H9 (cell line): ENCODE results near the gene BTBD19. TPM values are rescaled to one million over a fixed set of nuclear protein-coding genes. Genes with fewer than 3 reads are reported as not detected.
"Not testable (repeated sequence)": the region's sequence is repeated elsewhere in the genome, so short reads cannot be mapped to it uniquely, and the experiment has no call there.

ENCODE experiments used
- DNase-seq: peaks from one replicate; pipeline ENCODE4 v3.0.0-alpha.2; 2017
- H2AFZ ChIP-seq: one replicate; pipeline ENCODE4 v1.6.1; 2013; ENCODE audit warnings: mild to moderate bottlenecking, low read length, control low read depth, moderate library complexity
- H2AK5ac ChIP-seq: 2 replicates; pipeline ENCODE4 v1.6.1; 2013; ENCODE audit warnings: low read length, control low read depth, mixed read lengths; ENCODE audit not compliant: insufficient read length
- H2BK120ac ChIP-seq: one replicate; pipeline ENCODE4 v1.6.1; 2013; ENCODE audit warnings: low read depth, mild to moderate bottlenecking, low read length, control low read depth, inconsistent platforms; ENCODE audit not compliant: poor library complexity, severe bottlenecking
- H2BK12ac ChIP-seq: 2 replicates; pipeline ENCODE4 v1.6.1; 2013; ENCODE audit warnings: low read length, control low read depth, mixed read lengths, low read depth; ENCODE audit not compliant: insufficient read length
- H2BK15ac ChIP-seq: 2 replicates; pipeline ENCODE4 v1.6.1; 2013; ENCODE audit warnings: low read depth, low read length, control low read depth
- H2BK20ac ChIP-seq: one replicate; pipeline ENCODE4 v1.6.1; 2013; ENCODE audit warnings: low read depth, mild to moderate bottlenecking, low read length, control low read depth, inconsistent platforms; ENCODE audit not compliant: poor library complexity, severe bottlenecking
- H2BK5ac ChIP-seq: 2 replicates; pipeline ENCODE4 v1.6.1; 2013; ENCODE audit warnings: low read length, control low read depth, mixed read lengths; ENCODE audit not compliant: insufficient read length
- H3K14ac ChIP-seq: 2 replicates; pipeline ENCODE4 v1.6.1; 2013; ENCODE audit warnings: low read length, control low read depth; ENCODE audit not compliant: insufficient read depth
- H3K18ac ChIP-seq: 2 replicates; pipeline ENCODE4 v1.6.1; 2013; ENCODE audit warnings: low read depth, mild to moderate bottlenecking, mixed read lengths, low read length, control low read depth; ENCODE audit not compliant: insufficient read length
- H3K23ac ChIP-seq: 2 replicates; pipeline ENCODE4 v1.6.1; 2013; ENCODE audit warnings: low read length, control low read depth, mixed read lengths, low read depth; ENCODE audit not compliant: insufficient read length
- H3K23me2 ChIP-seq: 2 replicates; pipeline ENCODE4 v1.6.1; 2013; ENCODE audit warnings: low read depth, mild to moderate bottlenecking, mixed read lengths, low read length, control low read depth; ENCODE audit not compliant: insufficient read length, poor library complexity, severe bottlenecking
- H3K27ac ChIP-seq: 2 replicates; pipeline ENCODE4 v1.5.1; 2013; ENCODE audit warnings: low read length, control low read depth, mixed read lengths, low read depth; ENCODE audit not compliant: insufficient read length
- H3K27me3 ChIP-seq: 2 replicates; pipeline ENCODE4 v1.6.1; 2013; ENCODE audit warnings: low read length, control low read depth, inconsistent platforms; ENCODE audit not compliant: insufficient read depth
- H3K4ac ChIP-seq: 2 replicates; pipeline ENCODE4 v1.6.1; 2013; ENCODE audit warnings: low read depth, mild to moderate bottlenecking, control low read depth, inconsistent platforms, low read length, moderate library complexity
- H3K4me1 ChIP-seq: 2 replicates; pipeline ENCODE4 v1.6.1; 2013; ENCODE audit warnings: low read length, control low read depth, inconsistent platforms; ENCODE audit not compliant: insufficient read depth
- H3K4me2 ChIP-seq: 2 replicates; pipeline ENCODE4 v1.6.1; 2013; ENCODE audit warnings: low read length, control low read depth, mixed read lengths; ENCODE audit not compliant: insufficient read length, insufficient read depth
- H3K56ac ChIP-seq: 2 replicates; pipeline ENCODE4 v1.6.1; 2013; ENCODE audit warnings: low read depth, mild to moderate bottlenecking, mixed read lengths, low read length, control low read depth; ENCODE audit not compliant: insufficient read length
- H3K79me1 ChIP-seq: 2 replicates; pipeline ENCODE4 v1.6.1; 2013; ENCODE audit warnings: low read depth, mild to moderate bottlenecking, moderate library complexity, low read length, control low read depth, inconsistent platforms; ENCODE audit not compliant: insufficient read depth, poor library complexity, severe bottlenecking
- H3K79me2 ChIP-seq: 2 replicates; pipeline ENCODE4 v1.6.1; 2013; ENCODE audit warnings: low read length, control low read depth, inconsistent platforms; ENCODE audit not compliant: insufficient read depth
- H3K9ac ChIP-seq: 2 replicates; pipeline ENCODE4 v1.6.1; 2013; ENCODE audit warnings: low read length, control low read depth, mixed read lengths; ENCODE audit not compliant: insufficient read length; ENCODE audit errors: extremely low read depth
- H3K9me3 ChIP-seq: one replicate; pipeline ENCODE4 v1.6.1; 2013; ENCODE audit warnings: low read depth, low read length, inconsistent platforms; ENCODE audit not compliant: control insufficient read depth
- H3T11ph ChIP-seq: one replicate; pipeline ENCODE4 v1.6.1; 2013; ENCODE audit warnings: mild to moderate bottlenecking, low read length, control low read depth, inconsistent platforms
- H4K20me1 ChIP-seq: one replicate; pipeline ENCODE4 v1.6.1; 2013; ENCODE audit not compliant: control insufficient read depth, insufficient read length, insufficient read depth
- H4K5ac ChIP-seq: 2 replicates; pipeline ENCODE4 v1.6.1; 2013; ENCODE audit warnings: low read depth, mild to moderate bottlenecking, mixed read lengths, low read length, control low read depth; ENCODE audit not compliant: insufficient read length
- H4K8ac ChIP-seq: replicated peaks from 2 replicates; pipeline ENCODE4 v1.6.1; 2013; ENCODE audit warnings: low read length, control low read depth, mixed read lengths, low read depth; ENCODE audit not compliant: insufficient read length
- H4K91ac ChIP-seq: 2 replicates; pipeline ENCODE4 v1.6.1; 2013; ENCODE audit warnings: low read depth, mild to moderate bottlenecking, moderate library complexity, mixed read lengths, low read length, control low read depth; ENCODE audit not compliant: insufficient read length
- H3K27ac Mint-ChIP-seq, 3 experiments: 2 replicates in 2 of 3; 3 replicates in 1 of 3; pipeline ENCODE4 v1.8.0; 2020 to 2021; ENCODE audit warnings: mixed read lengths in 3 of 3, mild to moderate bottlenecking in 1 of 3, moderate library complexity in 1 of 3
- H3K27me3 Mint-ChIP-seq: 2 replicates; pipeline ENCODE4 v1.8.0; 2021; ENCODE audit warnings: low read depth, mild to moderate bottlenecking, moderate library complexity, mixed read lengths
- H3K36me3 Mint-ChIP-seq, 3 experiments: 2 replicates in 2 of 3; 3 replicates in 1 of 3; pipeline ENCODE4 v1.8.0; 2020 to 2021; ENCODE audit warnings: low read depth in 3 of 3, mixed read lengths in 3 of 3; ENCODE audit not compliant: insufficient read depth in 1 of 3
- H3K4me1 Mint-ChIP-seq, 2 experiments: 2 replicates each; pipeline ENCODE4 v1.8.0; 2020; ENCODE audit warnings: mixed read lengths in 2 of 2
- H3K4me3 Mint-ChIP-seq, 2 experiments: 2 replicates in 1 of 2; 3 replicates in 1 of 2; pipeline ENCODE4 v1.8.0; 2020 to 2021; ENCODE audit warnings: mild to moderate bottlenecking in 2 of 2, mixed read lengths in 2 of 2, moderate library complexity in 1 of 2
- H3K9me3 Mint-ChIP-seq, 2 experiments: 2 replicates in 1 of 2; 3 replicates in 1 of 2; pipeline ENCODE4 v1.8.0; 2020; ENCODE audit warnings: mild to moderate bottlenecking in 2 of 2, mixed read lengths in 2 of 2, moderate library complexity in 1 of 2
- CTCF ChIP-seq: fragments of 200-600 bp; sonication (generic); conservative IDR thresholded peaks from 3 replicates; pipeline ENCODE4 v1.8.0; 2021; ENCODE audit warnings: antibody characterized with exemption, mild to moderate bottlenecking
- WGBS: extraction: QIAGEN DNeasy Blood & Tissue Kit; methylation state at CpG from one replicate; pipeline ENCODE4 v1.1.7; 2013; ENCODE audit warnings: missing lambda C conversion rate, low lambda C conversion rate, mixed read lengths; ENCODE audit not compliant: insufficient read length; ENCODE audit errors: extremely low coverage; 5-methylcytosine and 5-hydroxymethylcytosine counted together
- total RNA-seq: library from RNA; stranded (reverse); gene quantifications from 2 replicates; pipeline ENCODE4 v1.2.1, GENCODE V29; 2021

BTBD19 gene
- total RNA-seq, 1 experiment from 2014 or later = 1.9 TPM

- no peak overlapping the region for H3K4me3 Mint-ChIP-seq
- DNase-seq = peak; percentile 24
- H2AK5ac ChIP-seq = no peak overlapping the region
- TF ChIP-seq CTCF = no peak
- H2BK20ac ChIP-seq = no peak overlapping the region
- no peak overlapping the region for H3K4me2 ChIP-seq
- no peak overlapping the region for H2AFZ ChIP-seq
- no peaks in the 10 kb centered on the region for H4K20me1 ChIP-seq
- H3K14ac ChIP-seq = no peak overlapping the region; the same call in 1 of the 2 replicates
- no peaks in the 10 kb centered on the region for H3K79me2 ChIP-seq
- H4K91ac ChIP-seq = no peak overlapping the region
- no peaks in the 10 kb centered on the region; the same call in 1 of the 2 replicates for H3K27me3 Mint-ChIP-seq
- H2BK12ac ChIP-seq = no peak overlapping the region
- H3K27ac ChIP-seq = no peak overlapping the region
- H3K79me1 ChIP-seq = no peaks in the 10 kb centered on the region
- peaks cover 10% of the 10 kb centered on the region; the same call in 1 of the 2 replicates for H3K4me1 ChIP-seq
- H2BK120ac ChIP-seq = no peak overlapping the region
- H3K18ac ChIP-seq = no peak overlapping the region
- peaks cover 7% of the 10 kb centered on the region for H3K23me2 ChIP-seq
- H3K9ac ChIP-seq = no peak overlapping the region
- H3K9me3 ChIP-seq = no peaks in the 10 kb centered on the region
- no peak overlapping the region for H2BK15ac ChIP-seq
- no peak overlapping the region for H3K56ac ChIP-seq
- no peak overlapping the region for H3K4ac ChIP-seq
- no peak overlapping the region for H2BK5ac ChIP-seq
- no CpG with 5 or more reads among the region's 12 CpGs for WGBS
- H4K8ac ChIP-seq = no peak overlapping the region
- no peak overlapping the region for H3K23ac ChIP-seq
- H4K5ac ChIP-seq = no peak overlapping the region
- H3K4me1 Mint-ChIP-seq = peaks cover 37 to 45% of the 10 kb centered on the region in 2 experiments
- H3K36me3 Mint-ChIP-seq = peaks cover under 1 to 11% (median 9%) of the 10 kb centered on the region in 3 experiments; a peak in 6 of 7 replicates
- no peaks in the 10 kb centered on the region for H3K27me3 ChIP-seq
- no peak overlapping the region for H3K27ac Mint-ChIP-seq
- H3T11ph ChIP-seq = no peak overlapping the region
- H3K9me3 Mint-ChIP-seq = no peaks in the 10 kb centered on the region
Observed at GRCh38 chr1:44810101-44810761, 1.9 kb downstream of the BTBD19 start.

- not testable (repeated sequence) for H3K4me2 ChIP-seq, H2BK15ac ChIP-seq, H3K36me3 Mint-ChIP-seq
Observed at GRCh38 chr1:44810762-44811105, 2.4 kb downstream of the BTBD19 start.

More at GRCh38 chr1:44810762-44811105, 2.4 kb downstream of the BTBD19 start:
- not testable (repeated sequence) for H3K14ac ChIP-seq, H3K9me3 Mint-ChIP-seq, H2BK20ac ChIP-seq, H3K18ac ChIP-seq, H3K23ac ChIP-seq, H3K4me3 Mint-ChIP-seq, H2BK12ac ChIP-seq, H2BK120ac ChIP-seq, H2AFZ ChIP-seq, H3K27me3 Mint-ChIP-seq, H3K9ac ChIP-seq, DNase-seq, H3K27ac Mint-ChIP-seq, H3K4ac ChIP-seq, H4K91ac ChIP-seq, H3K9me3 ChIP-seq, H3K23me2 ChIP-seq, H3K27me3 ChIP-seq, H4K20me1 ChIP-seq, H3K56ac ChIP-seq, H2BK5ac ChIP-seq, H3T11ph ChIP-seq, H4K5ac ChIP-seq, H3K79me2 ChIP-seq, H3K27ac ChIP-seq, H2AK5ac ChIP-seq, H3K79me1 ChIP-seq, H4K8ac ChIP-seq
- H3K4me1 Mint-ChIP-seq = peaks cover 38 to 49% of the 10 kb centered on the region in 2 experiments
- peaks cover 10% of the 10 kb centered on the region; the same call in 1 of the 2 replicates for H3K4me1 ChIP-seq
- WGBS = no CpG with 5 or more reads among the region's 4 CpGs
